Lower leg skin (tissue), 4 donors: Measurements from ENCODE around the gene SLFN14. TPM values are rescaled to one million over a fixed set of nuclear protein-coding genes. Genes with fewer than 3 reads are reported as not detected.

Experiments used
- DNase-seq, 2 donors: peaks; one replicate each; pipeline ENCODE4 v3.0.0-alpha.2; 2019; ENCODE audit warnings: low spot score in 2 of 2
- H3K4me3 ChIP-seq: fragments of 200-600 bp; sonication (generic); 2 replicates; pipeline ENCODE4 v1.5.1; 2017; ENCODE audit warnings: mild to moderate bottlenecking, low read depth; ENCODE audit not compliant: poor library complexity, severe bottlenecking
- POLR2A ChIP-seq, 2 donors: fragments of 450-650 bp; IDR thresholded peaks; one replicate each; pipeline ENCODE4 v1.6.1; 2016 to 2017; ENCODE audit warnings: antibody characterized with exemption in 2 of 2, mild to moderate bottlenecking in 1 of 2, moderate library complexity in 1 of 2
- WGBS, 2 donors: methylation state at CpG; one replicate each; pipeline ENCODE4 v1.1.5; 2018; 5-methylcytosine and 5-hydroxymethylcytosine counted together
- intact Hi-C: fragments of 100-400 bp; cut with DNase I; formaldehyde crosslinking; loops from one replicate; pipeline ENCODE4 v1.15.0; 2023; ENCODE audit warnings: low total_unique reads
- total RNA-seq, 4 donors: library from RNA; depleted of rRNA; stranded (reverse); fragments of >200 nt; gene quantifications; one replicate each; pipeline ENCODE4 v1.1.0, GENCODE V29; 2016
- TF ChIP-seq, protein P1 (sequence below), 3 donors: fragments of 450-650 bp; IDR thresholded peaks; one replicate each; pipeline ENCODE4 v1.5.1; 2016; ENCODE audit warnings: antibody characterized with exemption in 3 of 3, mild to moderate bottlenecking in 3 of 3, moderate library complexity in 2 of 3

Gene SLFN14
- total RNA-seq, 4 donors from 2014 or later, result not detected

DNA sequence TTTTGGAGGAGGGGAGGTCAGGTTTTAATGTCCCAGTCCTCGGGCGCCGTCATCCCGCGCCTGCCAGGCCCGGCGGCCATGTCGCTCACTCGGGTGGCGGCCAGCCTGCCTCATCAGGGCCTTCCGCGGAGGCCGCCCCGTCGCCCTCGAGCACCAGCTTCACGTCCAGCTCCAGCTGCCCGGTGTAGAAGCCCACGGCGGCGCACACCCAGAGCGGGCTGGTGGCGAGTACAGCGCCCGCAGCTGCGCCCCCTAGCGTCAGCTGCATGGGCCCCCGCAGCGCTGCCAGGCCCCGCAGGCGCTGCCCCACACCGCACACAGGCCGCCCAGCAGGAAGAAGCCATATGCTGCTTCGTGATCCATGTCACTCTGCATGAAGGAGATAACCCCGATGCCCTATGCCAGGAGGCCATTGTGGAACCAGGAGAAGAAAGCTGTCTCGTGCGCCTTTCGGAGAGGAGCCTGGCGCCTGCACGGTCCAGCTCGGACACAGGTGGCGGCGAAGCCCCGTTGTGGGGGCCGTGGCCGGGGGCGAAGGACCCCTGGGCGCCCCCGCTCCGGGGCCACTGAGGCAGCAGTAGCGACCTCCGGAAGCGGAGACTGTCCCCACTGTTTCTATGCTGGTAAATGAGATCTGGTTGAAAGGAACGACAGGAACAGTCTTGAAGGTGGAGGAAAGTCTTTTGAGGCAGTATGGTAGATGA is 36.1 kb upstream of the SLFN14 start:
- no peak for DNase-seq
- no peak overlapping the region for H3K4me3 ChIP-seq
- intact Hi-C loops, result no loop called here
- no peak for TF ChIP-seq POLR2A (IDR thresholded peaks at IDR 0.05)
- TF ChIP-seq, protein P1, sequence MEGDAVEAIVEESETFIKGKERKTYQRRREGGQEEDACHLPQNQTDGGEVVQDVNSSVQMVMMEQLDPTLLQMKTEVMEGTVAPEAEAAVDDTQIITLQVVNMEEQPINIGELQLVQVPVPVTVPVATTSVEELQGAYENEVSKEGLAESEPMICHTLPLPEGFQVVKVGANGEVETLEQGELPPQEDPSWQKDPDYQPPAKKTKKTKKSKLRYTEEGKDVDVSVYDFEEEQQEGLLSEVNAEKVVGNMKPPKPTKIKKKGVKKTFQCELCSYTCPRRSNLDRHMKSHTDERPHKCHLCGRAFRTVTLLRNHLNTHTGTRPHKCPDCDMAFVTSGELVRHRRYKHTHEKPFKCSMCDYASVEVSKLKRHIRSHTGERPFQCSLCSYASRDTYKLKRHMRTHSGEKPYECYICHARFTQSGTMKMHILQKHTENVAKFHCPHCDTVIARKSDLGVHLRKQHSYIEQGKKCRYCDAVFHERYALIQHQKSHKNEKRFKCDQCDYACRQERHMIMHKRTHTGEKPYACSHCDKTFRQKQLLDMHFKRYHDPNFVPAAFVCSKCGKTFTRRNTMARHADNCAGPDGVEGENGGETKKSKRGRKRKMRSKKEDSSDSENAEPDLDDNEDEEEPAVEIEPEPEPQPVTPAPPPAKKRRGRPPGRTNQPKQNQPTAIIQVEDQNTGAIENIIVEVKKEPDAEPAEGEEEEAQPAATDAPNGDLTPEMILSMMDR (IDR thresholded peaks at IDR 0.05), result no peak
- WGBS, 2 donors, result 89 to 90% methylated on average over 40 to 54 of the region's 54 CpGs

DNA sequence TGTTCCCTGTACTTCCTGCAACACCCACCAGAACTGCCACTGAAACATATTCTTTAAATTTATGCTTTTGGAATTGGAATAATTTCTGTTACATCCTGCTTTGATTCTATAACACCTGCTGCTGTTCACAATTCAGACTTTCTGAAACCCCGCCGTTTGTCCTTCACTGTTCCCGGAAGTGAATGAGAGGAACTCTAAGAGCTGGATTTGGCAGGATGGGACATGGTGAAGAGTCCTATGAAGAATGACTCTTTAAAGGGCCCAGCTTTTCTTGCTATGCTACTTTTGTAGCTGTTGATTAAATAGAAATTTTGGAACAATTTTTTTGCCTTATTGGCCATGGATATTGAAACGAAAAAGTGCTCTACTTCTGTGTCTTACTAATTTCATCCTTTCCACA is 35.5 kb upstream of the SLFN14 start:
- no peak overlapping the region for H3K4me3 ChIP-seq
- TF ChIP-seq POLR2A (IDR thresholded peaks at IDR 0.05), result no peak
- TF ChIP-seq, protein P1 (IDR thresholded peaks at IDR 0.05), result no peak
- DNase-seq, result no peak
- WGBS, 2 donors, result 80 to 88% methylated on average over 4 of the region's 4 CpGs
- intact Hi-C loops, result no loop called here

DNA sequence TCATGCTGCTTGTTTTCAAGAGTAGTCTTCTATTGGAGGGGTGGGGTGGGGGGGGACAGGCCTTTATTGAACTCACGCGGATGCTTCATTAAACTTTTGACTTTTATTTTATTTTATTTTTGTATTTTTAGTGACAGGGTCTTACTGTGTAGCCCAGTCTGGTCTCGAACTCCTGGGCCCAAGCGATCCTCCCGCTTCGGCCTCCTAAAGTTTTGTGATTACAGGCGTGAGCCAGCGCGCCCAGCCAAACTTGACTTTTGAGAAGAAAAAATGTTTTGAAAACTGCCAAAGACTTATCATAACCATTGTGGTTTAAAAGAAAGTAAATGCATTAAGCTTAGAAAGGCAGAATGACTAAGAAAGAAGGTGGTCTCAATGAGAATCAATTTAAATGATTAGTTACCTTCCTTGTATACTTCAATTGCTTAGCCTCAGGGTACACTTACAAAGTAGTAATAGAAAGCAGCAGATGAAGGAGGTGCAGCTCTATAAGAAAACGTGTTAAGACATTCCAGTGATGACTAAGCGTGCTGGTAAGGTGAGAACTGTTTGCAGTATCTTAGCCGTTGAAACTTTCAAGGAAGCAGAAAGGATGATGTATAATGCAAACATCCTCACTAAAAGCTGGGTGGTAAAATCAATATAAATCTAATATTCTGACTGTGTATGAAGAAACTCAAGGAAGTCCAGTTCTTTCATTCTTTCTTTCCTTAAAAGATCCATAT is 27.7 kb upstream of the SLFN14 start:
- DNase-seq, result no peak
- intact Hi-C loops, result no loop called here
- 40 to 49% methylated on average over 12 of the region's 12 CpGs for whole genome bisulfite sequencing, 2 donors
- no peak overlapping the region for H3K4me3 ChIP-seq
- TF ChIP-seq, protein P1 (IDR thresholded peaks at IDR 0.05), result no peak
- no peak for TF ChIP-seq POLR2A (IDR thresholded peaks at IDR 0.05)

DNA sequence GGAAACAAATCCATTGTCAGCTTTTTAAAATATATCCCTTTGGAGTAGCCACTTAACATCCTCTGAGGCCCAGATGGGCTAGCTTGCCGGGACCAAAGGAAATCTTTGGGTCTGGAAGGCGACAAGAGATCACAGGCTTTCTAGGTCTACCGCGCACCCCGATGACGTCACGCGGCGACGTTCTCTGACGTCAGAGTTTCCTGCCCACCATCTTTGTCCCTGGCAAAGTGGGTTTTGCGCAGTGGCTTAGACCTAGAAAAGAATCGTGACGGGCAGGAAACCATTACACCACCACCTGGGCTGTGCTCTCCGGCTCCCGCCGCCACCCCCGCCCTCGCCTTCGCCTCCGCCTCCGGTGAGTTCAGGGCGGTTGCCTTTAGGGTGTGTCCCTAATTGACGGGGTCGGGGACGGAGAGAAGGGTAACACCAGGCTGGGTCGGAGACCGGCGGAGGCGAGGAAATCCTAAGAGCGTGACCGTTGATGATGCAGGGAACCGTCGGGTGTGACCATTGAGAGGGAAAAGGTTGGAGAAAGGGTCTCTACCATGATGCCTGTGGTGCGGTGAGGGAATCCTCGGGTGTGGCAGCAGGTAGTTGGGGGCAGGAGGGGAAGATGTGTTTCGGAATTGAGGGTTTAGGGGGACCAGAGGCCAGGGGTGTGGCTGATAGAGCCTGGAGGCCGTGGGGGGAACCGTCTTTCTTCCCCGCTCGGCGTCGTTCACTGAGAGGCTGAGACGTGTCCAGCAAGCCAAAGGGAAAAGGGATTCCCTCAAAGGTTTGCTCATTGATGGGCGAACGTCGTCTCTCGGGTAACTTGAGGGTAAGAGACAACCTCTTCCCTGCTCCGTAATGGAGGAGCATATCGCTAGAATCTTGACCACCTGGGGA is 26.7 kb upstream of the SLFN14 start, which contains the start of gene AP2B1:
Gene AP2B1, plus strand, starts transcription at position 249 of the 888 bp plus-strand sequence. CDS start 6,709 bp downstream, outside the sequence.
- intact Hi-C loops, result no loop called here
- WGBS, 2 donors, result 0 to 1% methylated on average over 49 to 50 of the region's 50 CpGs
- peak; percentile 95 to 99 for DNase-seq
- TF ChIP-seq, protein P1 (IDR thresholded peaks at IDR 0.05), result no peak
- no peak for TF ChIP-seq POLR2A (IDR thresholded peaks at IDR 0.05)
- peak within 1 kb of the TSS; percentile 79 for H3K4me3 ChIP-seq

DNA sequence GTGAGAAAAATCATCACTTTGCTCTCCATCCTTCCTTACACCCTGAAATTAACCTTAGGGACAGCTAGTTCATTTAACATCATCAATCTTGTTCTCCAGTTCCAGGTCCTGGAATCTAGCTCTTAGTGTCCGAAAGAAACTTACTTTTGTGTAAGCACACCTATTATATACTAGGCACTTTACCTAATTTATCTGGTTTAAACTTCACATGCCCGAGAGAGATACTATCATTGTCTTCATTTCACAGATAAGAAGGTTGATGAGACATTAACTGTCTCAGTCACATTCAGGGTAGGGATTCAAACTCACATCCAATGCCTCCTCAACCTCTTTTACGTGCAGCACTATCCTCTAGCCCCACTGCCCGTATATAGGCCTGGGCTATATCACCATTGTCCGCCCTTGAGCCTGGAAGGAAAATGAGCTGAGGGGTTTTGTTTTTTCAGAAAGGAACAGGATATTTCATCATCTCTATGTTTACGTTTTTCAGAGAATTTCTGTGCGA is 26.0 kb upstream of the SLFN14 start:
- DNase-seq, result no peak
- 28 to 30% methylated on average over 7 of the region's 7 CpGs for WGBS, 2 donors
- TF ChIP-seq, protein P1 (IDR thresholded peaks at IDR 0.05), result no peak
- TF ChIP-seq POLR2A (IDR thresholded peaks at IDR 0.05), result no peak
- peak overlapping the region; percentile 79 for H3K4me3 ChIP-seq
- intact Hi-C loops, result no loop called here
